Measurements from ENCODE around the gene OLFML3. TPM values are rescaled to one million over a fixed set of nuclear protein-coding genes. Genes with fewer than 3 reads are reported as not detected.

The OLFML3 gene, protein sequence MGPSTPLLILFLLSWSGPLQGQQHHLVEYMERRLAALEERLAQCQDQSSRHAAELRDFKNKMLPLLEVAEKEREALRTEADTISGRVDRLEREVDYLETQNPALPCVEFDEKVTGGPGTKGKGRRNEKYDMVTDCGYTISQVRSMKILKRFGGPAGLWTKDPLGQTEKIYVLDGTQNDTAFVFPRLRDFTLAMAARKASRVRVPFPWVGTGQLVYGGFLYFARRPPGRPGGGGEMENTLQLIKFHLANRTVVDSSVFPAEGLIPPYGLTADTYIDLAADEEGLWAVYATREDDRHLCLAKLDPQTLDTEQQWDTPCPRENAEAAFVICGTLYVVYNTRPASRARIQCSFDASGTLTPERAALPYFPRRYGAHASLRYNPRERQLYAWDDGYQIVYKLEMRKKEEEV
- total RNA-seq = 10 to 100 TPM; 15.8 to 25.1 TPM

- H3K27me3 ChIP-seq (replicated peaks; ENCODE audit: insufficient read depth) = no peaks in the 10 kb centered on the region
- TF ChIP-seq POLR2AphosphoS5 (IDR thresholded peaks at IDR 0.05) (no peak), CTCF (IDR thresholded peaks at IDR 0.05) (peak; percentile 43 to 82 (median 69)), POLR2A (IDR thresholded peaks at IDR 0.05) (no peak)
- H3K4me3 ChIP-seq = peak within 1 kb of the TSS; percentile 1 to 9
- WGBS = 13% methylated on average over 13 of the region's 13 CpGs
- no peaks in the 10 kb centered on the region for H3K4me1 ChIP-seq (replicated peaks)
- no peaks in the 10 kb centered on the region for H3K36me3 ChIP-seq
- H3K9me3 ChIP-seq = no peaks in the 10 kb centered on the region
- DNase-seq (ENCODE audit: low spot score) = peak; percentile 81
- peak within 1 kb of the TSS; percentile 25 to 55 for H3K27ac ChIP-seq
- intact Hi-C loops (cut with DNase I) = loop anchor here (2.0 to 10.0 kb wide), 4 partner anchors 144 to 304 kb away; partner anchors contain the start of gene SYT6
Measured at GRCh38 chr1:113978863-113979702, at the start of gene OLFML3. Gene OLFML3 (plus strand): TSS chr1:113979474. CDS start chr1:113979517, 43 bp downstream.

DNA sequence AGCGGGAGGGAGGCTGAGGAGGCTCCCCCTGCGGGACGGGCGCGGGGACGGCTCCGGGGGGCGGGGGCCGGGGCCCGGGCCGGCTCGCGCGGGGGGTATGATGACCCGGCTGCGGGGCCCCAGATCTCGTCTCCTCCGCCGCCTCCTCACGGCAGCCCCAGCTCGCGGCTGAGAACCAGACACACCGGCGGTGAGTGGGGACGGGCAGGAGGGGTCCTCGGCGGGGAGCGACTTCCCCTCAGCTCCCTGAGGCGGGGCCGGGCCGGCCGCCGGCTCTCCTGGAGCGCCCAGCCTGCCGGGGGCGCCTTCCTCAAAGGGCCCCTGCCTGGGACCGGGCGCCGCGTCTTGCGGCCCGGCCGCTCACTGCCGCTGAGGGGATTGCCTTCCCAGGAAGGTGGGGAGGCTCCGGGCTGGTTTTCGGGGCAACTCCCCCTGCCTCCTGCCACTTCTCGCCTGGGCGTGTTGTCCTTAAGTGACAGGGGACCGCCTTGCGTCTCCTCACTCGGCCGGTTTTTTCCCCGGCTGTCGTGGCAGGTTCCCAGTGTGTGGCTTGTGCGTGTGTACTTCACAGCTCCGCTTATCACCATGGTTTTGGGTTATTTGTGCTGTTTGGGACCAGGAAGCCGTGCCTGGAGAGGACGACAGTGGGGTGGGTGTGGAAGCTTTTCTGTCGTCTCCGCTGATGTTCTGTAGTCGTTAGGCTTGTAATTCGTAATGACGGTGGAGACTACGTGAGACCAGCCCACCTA lies 49.4 kb upstream of the OLFML3 start:
- Histone ChIP-seq H3K27ac (peak overlapping the region; percentile 92 to 95), H3K4me1 (replicated peaks) (no peaks in the 10 kb centered on the region), H3K4me3 (peak overlapping the region; percentile 82 to 96), H3K36me3 (no peaks in the 10 kb centered on the region), H3K27me3 (replicated peaks; ENCODE audit: insufficient read depth) (no peaks in the 10 kb centered on the region), H3K9me3 (no peaks in the 10 kb centered on the region)
- TF ChIP-seq CTCF (IDR thresholded peaks at IDR 0.05) (peak in 1 of 4 experiments; percentile 16), POLR2AphosphoS5 (IDR thresholded peaks at IDR 0.05) (peak; percentile 31), POLR2A (IDR thresholded peaks at IDR 0.05) (peak; percentile 11)
- peak; percentile 33 for DNase-seq (ENCODE audit: low spot score)
- under 1% methylated on average over 26 of the region's 64 CpGs for WGBS
- intact Hi-C loops (cut with DNase I) = loop anchor here (1.0 kb wide), 1 partner anchor 25 kb away; the partner anchor contains the start of gene DCLRE1B

DNA sequence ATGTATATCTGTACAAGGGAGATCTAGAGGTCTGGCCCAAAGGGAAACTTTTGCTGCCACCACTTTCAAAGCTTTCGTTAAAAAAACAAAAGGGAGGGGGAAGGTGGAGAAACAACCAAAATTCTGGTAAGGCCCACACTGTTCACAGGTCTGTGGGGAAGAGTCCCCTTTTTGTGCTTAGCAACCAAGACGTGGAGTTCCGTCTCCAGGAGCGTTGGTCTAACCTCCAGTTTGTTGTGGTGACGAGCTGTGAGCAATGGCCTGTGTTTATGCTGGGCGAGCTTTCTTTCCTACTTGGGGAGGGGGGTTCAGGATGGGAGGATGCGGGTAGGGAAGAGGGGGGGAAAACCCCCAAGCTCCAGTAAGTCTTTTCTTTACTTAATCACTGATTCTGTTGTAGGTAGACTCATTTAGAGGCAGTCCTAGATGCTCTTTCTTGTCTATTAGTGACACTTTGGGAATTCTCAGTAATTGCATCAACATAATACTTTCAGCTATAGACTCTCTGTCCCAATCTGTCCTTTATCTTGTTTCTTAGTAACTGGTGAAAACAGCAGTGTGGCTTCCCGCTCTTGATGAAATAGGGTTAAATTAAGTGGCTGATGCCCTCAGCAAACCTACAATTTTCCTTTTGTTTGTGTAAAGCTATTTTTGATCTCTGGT lies 48.6 kb upstream of the OLFML3 start:
- Histone ChIP-seq H3K27ac (peak overlapping the region; percentile 92 to 95), H3K4me1 (replicated peaks) (no peaks in the 10 kb centered on the region), H3K9me3 (no peaks in the 10 kb centered on the region), H3K27me3 (replicated peaks; ENCODE audit: insufficient read depth) (no peaks in the 10 kb centered on the region), H3K4me3 (peak overlapping the region; percentile 82 to 96), H3K36me3 (no peaks in the 10 kb centered on the region)
- no peak for DNase-seq (ENCODE audit: low spot score)
- 2% methylated on average over 8 of the region's 8 CpGs for WGBS
- TF ChIP-seq CTCF (IDR thresholded peaks at IDR 0.05) (no peak), POLR2A (IDR thresholded peaks at IDR 0.05) (no peak), POLR2AphosphoS5 (IDR thresholded peaks at IDR 0.05) (no peak)
- intact Hi-C loops (cut with DNase I) = no loop called here

GRCh38 chr1:113931451-113931851 lies 47.8 kb upstream of the OLFML3 start:
- intact Hi-C loops (cut with DNase I) = no loop called here
- Histone ChIP-seq H3K27ac (no peak overlapping the region), H3K9me3 (no peaks in the 10 kb centered on the region), H3K36me3 (no peaks in the 10 kb centered on the region), H3K4me1 (replicated peaks) (no peaks in the 10 kb centered on the region), H3K4me3 (no peak overlapping the region), H3K27me3 (replicated peaks; ENCODE audit: insufficient read depth) (no peaks in the 10 kb centered on the region)
- peak; percentile 13 for DNase-seq (ENCODE audit: low spot score)
- TF ChIP-seq CTCF (IDR thresholded peaks at IDR 0.05) = no peak
- no peak for TF ChIP-seq POLR2AphosphoS5 (IDR thresholded peaks at IDR 0.05)
- no peak for TF ChIP-seq POLR2A (IDR thresholded peaks at IDR 0.05)
- 4% methylated on average over 3 of the region's 3 CpGs for WGBS
